Measurements from ENCODE around the gene COLEC11.

GRCh38 chr2:3680548-3681345 lies 85.8 kb downstream of the COLEC11 start:
- TF ChIP-seq POLR2AphosphoS5 (IDR thresholded peaks at IDR 0.05) (no peak), CTCF (IDR thresholded peaks at IDR 0.05) (no peak), POLR2A (IDR thresholded peaks at IDR 0.05) (no peak)
